AG10803 (cell line): Measurements from ENCODE around the gene GTF2H4.
"Not testable (repeated sequence)": the region's sequence is repeated elsewhere in the genome, so short reads cannot be mapped to it uniquely, and the experiment has no call there.

Experiments used
- DNase-seq: peaks from one replicate; pipeline ENCODE4 v3.0.0; 2010; ENCODE audit warnings: low read depth
- H3K4me3 ChIP-seq: 2 replicates; pipeline ENCODE4 v1.5.1; 2011; ENCODE audit warnings: mild to moderate bottlenecking, low read length, control low read depth
- TF ChIP-seq, protein P1 (sequence below): conservative IDR thresholded peaks from 2 replicates; pipeline ENCODE4 v1.5.1; 2011; ENCODE audit warnings: mild to moderate bottlenecking, low read length, control low read depth, inconsistent platforms

GTF2H4 gene

DNA sequence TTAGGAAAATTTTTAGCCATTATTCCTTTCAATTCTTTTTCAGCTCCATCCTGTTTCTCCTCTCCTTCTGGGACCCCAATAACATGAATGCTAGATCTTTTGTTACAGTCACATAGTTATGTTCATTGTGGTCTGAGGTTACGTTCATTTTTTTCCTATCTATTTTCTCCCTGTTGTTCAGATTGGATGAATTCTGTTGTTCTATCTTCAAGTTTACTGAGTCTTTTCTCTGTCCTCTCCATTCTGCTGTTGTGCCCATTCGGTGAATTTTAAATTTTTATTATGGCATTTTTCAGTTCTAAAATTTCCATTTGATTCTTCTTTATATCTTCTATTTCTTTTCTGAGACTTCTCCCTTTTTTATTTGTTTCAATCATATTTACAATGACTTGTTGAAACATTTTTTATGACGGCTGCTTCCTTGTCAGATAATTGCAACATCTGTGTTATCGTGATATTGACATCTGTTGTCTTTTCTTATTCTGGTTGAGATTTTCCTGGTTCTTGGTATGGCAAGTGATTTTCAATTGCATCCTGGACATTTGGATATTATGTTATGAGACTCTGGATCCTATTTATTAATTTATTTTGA, 36.3 kb upstream of the GTF2H4 start:
- DNase-seq: no peak
- TF ChIP-seq, protein P1, sequence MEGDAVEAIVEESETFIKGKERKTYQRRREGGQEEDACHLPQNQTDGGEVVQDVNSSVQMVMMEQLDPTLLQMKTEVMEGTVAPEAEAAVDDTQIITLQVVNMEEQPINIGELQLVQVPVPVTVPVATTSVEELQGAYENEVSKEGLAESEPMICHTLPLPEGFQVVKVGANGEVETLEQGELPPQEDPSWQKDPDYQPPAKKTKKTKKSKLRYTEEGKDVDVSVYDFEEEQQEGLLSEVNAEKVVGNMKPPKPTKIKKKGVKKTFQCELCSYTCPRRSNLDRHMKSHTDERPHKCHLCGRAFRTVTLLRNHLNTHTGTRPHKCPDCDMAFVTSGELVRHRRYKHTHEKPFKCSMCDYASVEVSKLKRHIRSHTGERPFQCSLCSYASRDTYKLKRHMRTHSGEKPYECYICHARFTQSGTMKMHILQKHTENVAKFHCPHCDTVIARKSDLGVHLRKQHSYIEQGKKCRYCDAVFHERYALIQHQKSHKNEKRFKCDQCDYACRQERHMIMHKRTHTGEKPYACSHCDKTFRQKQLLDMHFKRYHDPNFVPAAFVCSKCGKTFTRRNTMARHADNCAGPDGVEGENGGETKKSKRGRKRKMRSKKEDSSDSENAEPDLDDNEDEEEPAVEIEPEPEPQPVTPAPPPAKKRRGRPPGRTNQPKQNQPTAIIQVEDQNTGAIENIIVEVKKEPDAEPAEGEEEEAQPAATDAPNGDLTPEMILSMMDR: no peak
- H3K4me3 ChIP-seq: no peak overlapping the region

DNA sequence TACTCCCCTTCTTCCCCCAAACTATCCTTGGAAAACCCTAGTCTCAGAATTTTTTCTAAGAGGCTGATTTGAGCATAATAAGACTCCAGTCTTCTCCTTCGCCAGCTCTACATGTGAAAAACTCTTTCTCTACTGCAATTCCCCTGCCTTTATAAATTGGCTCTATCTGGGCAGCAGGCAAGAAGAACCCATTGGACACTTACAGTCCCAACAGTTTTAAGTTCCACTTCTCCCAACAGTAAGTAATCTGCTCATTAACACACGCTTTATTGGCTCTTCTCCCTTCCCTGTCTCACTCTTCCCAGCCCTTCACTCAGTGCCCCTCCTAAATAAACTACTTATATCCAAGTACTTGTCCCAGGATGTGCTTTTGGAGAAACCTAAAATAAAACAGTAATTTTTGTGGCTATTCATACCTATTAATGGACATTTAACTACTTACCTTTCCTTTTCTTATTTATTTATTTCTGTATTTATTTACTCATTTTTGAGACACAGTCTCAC, 34.8 kb upstream of the GTF2H4 start:
- no peak overlapping the region for H3K4me3 ChIP-seq
- TF ChIP-seq, protein P1: no peak
- no peak for DNase-seq

DNA sequence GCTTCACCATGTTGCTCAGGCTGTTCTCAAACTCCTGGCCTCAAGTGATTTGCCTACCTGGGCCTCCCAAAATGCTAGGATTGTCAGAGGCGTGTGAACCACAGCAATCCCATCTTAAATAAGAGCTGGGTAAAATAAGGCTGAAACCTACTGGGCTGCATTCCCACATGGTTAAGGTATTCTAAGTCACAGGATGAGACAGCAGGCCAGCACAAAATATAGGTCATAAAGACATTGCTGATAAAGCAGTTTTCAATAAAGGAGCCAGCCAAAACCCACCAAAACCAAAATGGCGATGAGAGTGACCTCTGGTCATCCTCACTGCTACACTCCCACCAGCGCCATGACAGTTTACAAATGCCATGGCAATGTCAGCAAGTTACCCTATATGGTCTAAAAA, 34.2 kb upstream of the GTF2H4 start:
- H3K4me3 ChIP-seq, DNase-seq: not testable (repeated sequence)

DNA sequence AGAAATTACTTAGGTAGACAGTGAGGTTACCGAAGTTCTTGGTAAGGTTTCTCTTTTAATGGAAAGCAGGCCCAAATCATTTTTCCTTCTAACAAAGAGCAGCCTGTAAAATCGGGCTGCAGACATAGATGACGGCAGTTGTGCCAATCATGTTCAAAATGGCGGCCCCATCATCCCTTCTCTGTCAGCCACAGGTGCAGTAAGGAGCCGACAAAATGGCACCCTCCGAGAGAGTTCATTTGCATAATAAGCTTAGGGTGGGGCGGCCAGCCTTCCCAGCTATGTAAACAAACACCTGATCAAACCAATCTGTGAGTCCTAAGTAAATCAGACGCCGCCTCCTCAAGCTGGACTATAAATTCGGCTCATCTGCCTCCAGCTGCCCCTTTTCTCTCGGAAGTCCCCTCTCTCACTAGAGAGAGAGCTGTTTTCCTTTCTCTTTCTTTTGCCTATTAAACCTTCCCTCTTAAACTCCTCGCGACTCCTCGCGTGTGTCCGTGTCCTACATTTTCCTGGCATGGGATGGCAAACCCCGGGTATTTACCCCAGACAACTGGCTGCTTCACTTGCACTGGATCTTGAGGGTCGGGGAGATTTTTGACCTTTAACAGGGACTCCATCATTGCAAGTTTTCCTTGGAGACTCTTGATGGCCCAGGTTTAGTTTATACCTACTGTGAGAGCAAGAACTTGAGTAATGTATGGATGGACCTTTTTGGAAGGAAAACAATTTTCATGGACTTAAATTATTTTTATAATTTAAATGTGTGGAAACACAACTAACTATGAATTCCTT, 32.6 kb upstream of the GTF2H4 start:
- DNase-seq: no peak
- H3K4me3 ChIP-seq: no peak overlapping the region
- TF ChIP-seq, protein P1: no peak

DNA sequence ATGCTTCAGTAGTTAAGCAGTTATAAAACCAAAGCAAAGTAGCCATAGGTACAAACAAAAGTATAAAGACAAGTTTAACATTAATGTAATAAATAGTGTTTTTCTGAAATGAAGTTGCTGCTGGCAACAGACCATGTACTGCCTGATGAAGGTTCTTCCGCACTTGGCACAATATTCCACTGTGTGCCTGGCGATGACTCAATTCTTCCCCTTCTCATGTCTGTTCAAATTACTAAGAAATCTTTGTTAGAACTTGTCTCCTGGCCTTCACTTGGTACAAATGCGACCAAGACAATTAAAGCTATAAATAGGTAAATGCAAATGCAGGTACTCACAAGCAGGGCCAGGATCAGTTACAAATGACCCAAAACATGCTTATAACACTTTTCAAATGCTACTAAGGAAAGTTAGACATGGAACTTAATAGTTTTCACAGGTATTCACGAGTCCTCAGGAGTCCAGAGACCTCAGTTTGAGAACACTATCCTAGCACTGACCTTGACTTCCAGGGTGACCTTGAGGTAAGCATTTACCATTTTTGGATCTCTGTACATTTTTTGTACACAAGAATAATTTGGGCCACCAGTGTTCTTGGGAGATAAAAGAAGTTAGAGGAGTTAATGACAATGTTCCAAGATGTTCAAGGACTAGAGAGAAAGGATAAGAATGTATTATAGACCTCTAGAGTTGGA, 31.8 kb upstream of the GTF2H4 start:
- TF ChIP-seq, protein P1: no peak
- DNase-seq: peak; percentile 43
- H3K4me3 ChIP-seq: no peak overlapping the region

DNA sequence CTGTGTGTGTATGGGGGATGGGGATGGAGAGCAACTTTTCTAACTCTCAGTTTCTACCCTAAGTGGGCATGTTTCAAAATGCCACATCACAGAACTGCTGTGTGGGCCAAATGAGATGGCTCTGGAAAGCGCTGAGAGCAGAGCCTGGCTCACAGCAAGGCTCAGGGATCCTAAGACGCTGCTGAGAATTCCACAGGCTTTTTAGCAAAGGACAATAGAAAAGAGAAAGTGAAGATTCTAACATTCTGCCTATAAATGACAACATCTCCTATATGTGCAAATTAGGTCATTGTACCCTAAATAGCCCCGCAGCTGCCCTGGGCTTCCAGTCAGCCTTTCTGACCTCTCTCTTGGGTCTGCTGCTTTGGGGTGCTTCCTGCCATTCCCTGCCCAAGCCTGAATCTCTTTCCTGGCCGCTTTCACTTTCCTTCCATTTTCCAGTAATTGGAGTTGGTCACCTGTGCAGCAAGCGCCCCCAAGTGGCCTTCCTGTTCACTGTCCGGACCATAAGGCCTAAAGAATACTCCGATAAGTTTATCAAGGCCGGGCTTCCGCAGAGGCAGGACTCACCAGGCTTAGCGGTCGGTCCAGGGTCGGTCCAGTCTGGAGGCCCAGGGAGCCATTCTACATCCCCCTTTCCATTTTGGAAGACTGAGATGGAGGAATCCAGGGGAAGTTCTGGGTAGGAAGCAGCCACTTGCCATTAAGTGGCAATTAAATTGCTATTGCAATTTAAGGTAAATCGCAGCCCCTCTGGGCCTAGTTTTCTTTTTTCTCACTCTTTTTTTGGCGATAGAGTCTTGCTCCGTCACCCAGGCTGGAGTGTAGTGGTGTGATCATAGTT, 30.4 kb upstream of the GTF2H4 start:
- peak overlapping the region; percentile 46 for H3K4me3 ChIP-seq
- TF ChIP-seq, protein P1: peak; percentile 91
- peak; percentile 90 for DNase-seq
